ENCODE measurements around the gene PIP5K1C. TPM values are rescaled to one million over a fixed set of nuclear protein-coding genes. Genes with fewer than 3 reads are reported as not detected.

Gene PIP5K1C
- total and polyA plus RNA-seq, 10 donors: 6.2 to 41.9 (median 33.9) TPM

GRCh38 chr19:3659746-3660112, 40.5 kb downstream of the PIP5K1C start:
- TF ChIP-seq CTCF (IDR thresholded peaks at IDR 0.05 in 8 of 11, conservative IDR thresholded peaks at IDR 0.05 in 3 of 11) (no peak), POLR2AphosphoS5 (IDR thresholded peaks at IDR 0.05) (no peak), POLR2A (IDR thresholded peaks at IDR 0.05) (no peak)
- Histone ChIP-seq H3K27me3 (replicated peaks in 1 of 7) (no peaks in the 10 kb centered on the region), H3K4me3 (no peak overlapping the region), H3K27ac (no peak overlapping the region), H3K36me3 (peaks cover 0 to 100% (median 66%) of the 10 kb centered on the region in 6 donors), H3K9me3 (peaks cover 0 to 4% (median 0%) of the 10 kb centered on the region in 8 donors), H3K4me1 (peaks cover 0 to 46% (median 15%) of the 10 kb centered on the region in 6 donors)
- intact Hi-C loops (cut with DNase I; ENCODE audit: low total_unique reads): no loop called here
- 89 to 95% (median 92%) methylated on average over 21 to 22 of the region's 22 CpGs for WGBS, 5 donors
- DNase-seq: no peak

DNA sequence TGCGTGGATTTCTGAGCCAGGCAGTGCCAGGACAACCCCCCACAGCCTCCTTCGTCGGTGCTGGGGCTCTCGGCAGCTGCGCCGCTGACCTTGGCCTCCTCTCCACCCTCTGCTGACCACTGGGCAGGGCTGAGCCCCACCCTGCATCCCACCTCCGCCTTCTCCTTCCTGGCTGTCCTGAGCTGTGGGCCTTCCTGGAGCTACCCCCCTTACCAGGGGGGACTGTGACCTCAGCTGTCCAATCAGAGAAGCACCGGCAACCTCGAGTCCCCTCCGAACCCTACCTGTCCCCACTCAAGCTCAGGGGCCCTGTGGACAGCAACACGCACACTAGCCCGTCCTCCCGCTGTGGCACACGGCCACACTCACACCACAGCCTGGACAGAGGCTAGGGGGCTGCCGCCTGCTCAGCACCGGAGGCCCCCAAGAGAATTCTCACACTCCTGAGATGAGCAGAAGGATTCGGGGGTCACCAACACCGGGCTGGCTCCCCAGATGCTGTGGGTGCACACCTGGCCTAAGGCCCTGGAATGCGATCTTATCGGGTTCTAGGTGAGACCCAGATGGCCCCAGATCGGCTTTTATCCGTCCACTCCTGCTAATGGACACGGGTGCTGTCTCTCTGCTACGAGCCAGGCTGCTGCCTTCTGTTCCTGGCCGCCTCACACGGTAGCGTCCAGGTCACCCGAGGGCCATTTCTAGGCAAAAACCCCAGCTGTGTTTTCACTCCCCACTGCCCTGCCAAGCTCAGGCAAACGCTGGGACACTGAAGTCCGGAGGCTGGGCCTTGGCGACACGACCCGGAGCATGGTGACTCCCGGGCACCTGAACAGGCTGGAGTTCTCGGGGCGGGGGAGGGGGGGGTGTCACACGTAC, 41.2 kb downstream of the PIP5K1C start:
- H3K4me1 ChIP-seq: peaks cover 0 to 41% (median 13%) of the 10 kb centered on the region in 6 donors
- intact Hi-C loops (cut with DNase I; ENCODE audit: low total_unique reads): no loop called here
- no peaks in the 10 kb centered on the region for H3K27me3 ChIP-seq (replicated peaks in 1 of 7)
- H3K27ac ChIP-seq: peak overlapping the region in 2 of 8 donors; percentile 13 to 40
- no peak overlapping the region for H3K4me3 ChIP-seq
- TF ChIP-seq CTCF (IDR thresholded peaks at IDR 0.05 in 8 of 11, conservative IDR thresholded peaks at IDR 0.05 in 3 of 11) (no peak), POLR2AphosphoS5 (IDR thresholded peaks at IDR 0.05) (peak in 2 of 3 donors; percentile 49 to 62)
- WGBS, 5 donors: 82 to 90% (median 87%) methylated on average over 28 to 37 of the region's 37 CpGs
- no peak for DNase-seq
- H3K9me3 ChIP-seq: peaks cover 0 to 4% (median 0%) of the 10 kb centered on the region in 8 donors
- H3K36me3 ChIP-seq: peaks cover 0 to 100% (median 63%) of the 10 kb centered on the region in 6 donors

DNA sequence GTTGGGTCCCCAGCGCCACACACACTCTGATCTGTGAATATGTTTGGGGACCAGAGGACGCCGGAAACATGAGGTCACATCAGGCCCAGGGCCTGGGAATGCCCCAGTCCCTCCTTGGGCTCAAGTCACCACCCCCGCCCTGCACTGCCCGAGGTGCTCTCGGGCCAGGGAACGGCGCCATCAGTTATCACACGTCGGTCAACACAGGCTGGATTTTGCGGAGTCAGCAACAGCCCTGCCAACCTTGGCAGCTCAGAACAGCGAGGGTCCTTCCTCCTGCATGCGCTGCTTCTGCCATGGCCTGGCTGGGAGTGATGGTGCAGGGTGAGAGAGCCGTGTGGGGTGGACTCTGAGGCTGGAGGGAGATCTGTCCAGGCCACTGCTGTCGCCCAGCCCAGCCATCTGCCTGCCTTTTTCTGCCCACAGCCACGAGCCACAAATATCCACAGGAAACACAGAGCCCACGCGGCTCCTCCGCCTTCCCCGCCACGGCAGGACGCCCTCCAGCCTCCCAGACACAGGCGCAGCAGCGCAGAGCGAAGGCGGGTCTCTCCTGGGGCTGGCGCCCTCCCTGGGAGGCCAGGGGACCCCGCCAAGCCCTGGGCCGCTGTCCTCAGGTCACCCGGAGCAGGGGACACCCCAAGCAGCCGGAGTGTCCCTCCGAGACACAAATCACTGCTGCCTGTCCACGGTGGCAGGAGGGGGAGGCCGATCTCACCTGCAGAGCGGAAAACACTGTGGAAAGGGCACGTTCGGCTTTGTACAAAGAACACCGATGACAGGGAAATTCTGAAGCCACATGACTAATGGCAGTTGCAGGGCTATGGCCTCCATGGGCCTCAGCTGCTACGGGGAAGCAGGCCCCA, 42.0 kb downstream of the PIP5K1C start:
- intact Hi-C loops (cut with DNase I; ENCODE audit: low total_unique reads): no loop called here
- TF ChIP-seq POLR2AphosphoS5 (IDR thresholded peaks at IDR 0.05): peak in 2 of 3 donors; percentile 29 to 47
- TF ChIP-seq POLR2A (IDR thresholded peaks at IDR 0.05): no peak
- DNase-seq: no peak
- no peaks in the 10 kb centered on the region for H3K27me3 ChIP-seq (replicated peaks in 1 of 7)
- peaks cover 0 to 100% (median 61%) of the 10 kb centered on the region in 6 donors for H3K36me3 ChIP-seq
- H3K9me3 ChIP-seq: peaks cover 0 to 4% (median 0%) of the 10 kb centered on the region in 8 donors
- no peak overlapping the region for H3K4me3 ChIP-seq
- H3K4me1 ChIP-seq: peaks cover 0 to 41% (median 13%) of the 10 kb centered on the region in 6 donors
- WGBS, 5 donors: 72 to 89% (median 80%) methylated on average over 35 to 39 of the region's 39 CpGs
- peak overlapping the region in 3 of 8 donors; percentile 13 to 56 (median 40) for H3K27ac ChIP-seq

- no peak overlapping the region for H3K4me3 ChIP-seq
- no peak overlapping the region for H3K27ac ChIP-seq
- peaks cover 0 to 100% (median 67%) of the 10 kb centered on the region in 6 donors for H3K36me3 ChIP-seq
- peaks cover 0 to 41% (median 13%) of the 10 kb centered on the region in 6 donors for H3K4me1 ChIP-seq
- 94 to 98% (median 96%) methylated on average over 16 of the region's 16 CpGs for WGBS, 5 donors
- peaks cover 0 to 4% (median 0%) of the 10 kb centered on the region in 8 donors for H3K9me3 ChIP-seq
- DNase-seq: no peak
- H3K27me3 ChIP-seq (replicated peaks in 1 of 7): no peaks in the 10 kb centered on the region
- TF ChIP-seq POLR2A (IDR thresholded peaks at IDR 0.05) (no peak), POLR2AphosphoS5 (IDR thresholded peaks at IDR 0.05) (no peak), CTCF (IDR thresholded peaks at IDR 0.05 in 8 of 11, conservative IDR thresholded peaks at IDR 0.05 in 3 of 11) (no peak)
- intact Hi-C loops (cut with DNase I; ENCODE audit: low total_unique reads): no loop called here
These were observed 42.9 kb downstream of the PIP5K1C start for GRCh38 chr19:3657395-3657769.
